Upper lobe of right lung (tissue), 1 donor: Measurements from ENCODE around the gene KIF14. TPM values are rescaled to one million over a fixed set of nuclear protein-coding genes. Genes with fewer than 3 reads are reported as not detected.
"Not testable (repeated sequence)": the region's sequence is repeated elsewhere in the genome, so short reads cannot be mapped to it uniquely, and the experiment has no call there.

Experiments
- ATAC-seq: fragments of 200-7000 bp; cut with Tn5 transposase; one replicate; pipeline ENCODE4 v1.9.1; 2020; ENCODE audit warnings: mild to moderate bottlenecking, moderate library complexity
- DNase-seq: peaks from one replicate; pipeline ENCODE4 v3.0.0-alpha.2; 2020
- H3K27ac ChIP-seq: fragments of 200-600 bp; one replicate; pipeline ENCODE4 v1.8.0; 2022
- H3K27me3 ChIP-seq: fragments of 200-600 bp; one replicate; pipeline ENCODE4 v1.8.0; 2022; ENCODE audit warnings: mild to moderate bottlenecking
- H3K36me3 ChIP-seq: fragments of 200-600 bp; one replicate; pipeline ENCODE4 v1.8.0; 2022
- H3K4me1 ChIP-seq: fragments of 200-600 bp; one replicate; pipeline ENCODE4 v1.8.0; 2022
- H3K4me3 ChIP-seq: fragments of 200-600 bp; one replicate; pipeline ENCODE4 v1.8.0; 2022; ENCODE audit warnings: mild to moderate bottlenecking
- H3K9me3 ChIP-seq: fragments of 200-600 bp; one replicate; pipeline ENCODE4 v1.8.0; 2022
- CTCF ChIP-seq: fragments of 200-600 bp; IDR thresholded peaks from one replicate; pipeline ENCODE4 v1.8.0; 2022; ENCODE audit warnings: antibody characterized with exemption
- intact Hi-C: fragments of 100-400 bp; cut with DNase I; formaldehyde crosslinking; loops from one replicate; pipeline ENCODE4 v1.11.0; 2022
- total RNA-seq: library from RNA; stranded (reverse); fragmentation: NEBNext Ultra II Directional; extraction: Animal tissue kit (Norgen Biotek cat#: 25700); gene quantifications from one replicate; pipeline ENCODE4 v1.2.1, GENCODE V29; 2021
- donor health status: DM: no; HTN: yes; CAD: no; lungs with severe emphysema.

The KIF14 gene
- total RNA-seq, 1 donor from 2014 or later, result 0.23 TPM

GRCh38 chr1:200638073-200638472 is 17.5 kb upstream of the KIF14 start:
- intact Hi-C loops, result no loop called here
- H3K4me1 ChIP-seq, result peaks cover 5% of the 10 kb centered on the region
- DNase-seq (no peak), ATAC-seq (no peak)
- no peak for TF ChIP-seq CTCF
- no peak overlapping the region for H3K4me3 ChIP-seq
- no peak overlapping the region for H3K27ac ChIP-seq
- H3K9me3 ChIP-seq, result no peaks in the 10 kb centered on the region
- H3K27me3 ChIP-seq, result no peaks in the 10 kb centered on the region
- no peaks in the 10 kb centered on the region for H3K36me3 ChIP-seq

- no peak for ATAC-seq
- TF ChIP-seq CTCF, result no peak
- Histone ChIP-seq H3K27me3 (no peaks in the 10 kb centered on the region), H3K4me1 (peaks cover 5% of the 10 kb centered on the region), H3K36me3 (no peaks in the 10 kb centered on the region), H3K27ac (no peak overlapping the region), H3K4me3 (no peak overlapping the region), H3K9me3 (no peaks in the 10 kb centered on the region)
- intact Hi-C loops, result no loop called here
- no peak for DNase-seq
Observed at GRCh38 chr1:200636681-200637080, 16.1 kb upstream of the KIF14 start.

- no peak for ATAC-seq
- H3K9me3 ChIP-seq, result no peaks in the 10 kb centered on the region
- no peaks in the 10 kb centered on the region for H3K27me3 ChIP-seq
- intact Hi-C loops, result no loop called here
- TF ChIP-seq CTCF, result no peak
- no peak for DNase-seq
- H3K27ac ChIP-seq, result no peak overlapping the region
- no peak overlapping the region for H3K4me3 ChIP-seq
- H3K36me3 ChIP-seq, result no peaks in the 10 kb centered on the region
- no peaks in the 10 kb centered on the region for H3K4me1 ChIP-seq
Observed at GRCh38 chr1:200634261-200635122, 13.9 kb upstream of the KIF14 start.

GRCh38 chr1:200631375-200631774 is 10.8 kb upstream of the KIF14 start:
- DNase-seq (no peak), ATAC-seq (no peak)
- no peak for TF ChIP-seq CTCF
- Histone ChIP-seq H3K36me3 (no peaks in the 10 kb centered on the region), H3K9me3 (no peaks in the 10 kb centered on the region), H3K27me3 (no peaks in the 10 kb centered on the region), H3K4me1 (no peaks in the 10 kb centered on the region), H3K4me3 (no peak overlapping the region), H3K27ac (no peak overlapping the region)
- intact Hi-C loops, result no loop called here

GRCh38 chr1:200630515-200630899 is 10.0 kb upstream of the KIF14 start:
- H3K4me3 ChIP-seq, H3K4me1 ChIP-seq, H3K27ac ChIP-seq, DNase-seq, H3K9me3 ChIP-seq, intact Hi-C loops, ATAC-seq, H3K36me3 ChIP-seq, H3K27me3 ChIP-seq: not testable (repeated sequence)

GRCh38 chr1:200629876-200630514 is 9.4 kb upstream of the KIF14 start:
- Histone ChIP-seq H3K36me3 (no peaks in the 10 kb centered on the region), H3K27me3 (no peaks in the 10 kb centered on the region), H3K9me3 (no peaks in the 10 kb centered on the region), H3K4me1 (no peaks in the 10 kb centered on the region), H3K4me3 (no peak overlapping the region), H3K27ac (no peak overlapping the region)
- DNase-seq (no peak), ATAC-seq (no peak)
- intact Hi-C loops, result loop anchor here (10.0 kb wide), 1 partner anchor 175 kb away; no protein-coding TSS in a partner anchor
- no peak for TF ChIP-seq CTCF
